ENCODE measurements around the gene SREK1IP1. TPM values are rescaled to one million over a fixed set of nuclear protein-coding genes. Genes with fewer than 3 reads are reported as not detected.

The SREK1IP1 gene
- total and polyA plus RNA-seq, 2 experiments from 2014 or later, result 7.3 to 30.5 TPM

DNA sequence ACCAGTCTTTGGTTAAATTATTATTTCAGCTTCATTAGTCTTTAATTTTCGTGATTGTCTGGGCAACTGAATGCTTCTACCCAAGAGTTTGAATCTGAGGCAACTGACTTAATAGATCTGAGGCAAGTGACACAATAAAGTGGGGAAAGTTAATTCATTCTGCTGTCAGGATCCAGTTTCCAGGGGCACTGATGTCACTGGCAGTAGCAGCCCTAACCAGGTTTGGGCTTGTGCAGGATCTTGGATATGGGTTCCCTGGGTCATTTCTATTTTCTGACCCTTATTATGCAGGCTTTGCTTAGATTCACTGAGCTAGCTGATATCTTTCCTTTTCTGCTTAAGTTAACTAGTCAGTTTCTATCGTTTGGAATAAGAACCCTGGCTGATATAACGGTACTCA is 9.6 kb downstream of the SREK1IP1 start:
- 65 to 69% methylated on average over 3 of the region's 3 CpGs for WGBS, 2 experiments (ENCODE audit: low coverage in 1 of 2, low lambda C conversion rate in 2 of 2, missing lambda C conversion rate in 2 of 2)
- no peak overlapping the region for H3K4me3 ChIP-seq
- in situ Hi-C loops (cut with MboI), result no loop called here

DNA sequence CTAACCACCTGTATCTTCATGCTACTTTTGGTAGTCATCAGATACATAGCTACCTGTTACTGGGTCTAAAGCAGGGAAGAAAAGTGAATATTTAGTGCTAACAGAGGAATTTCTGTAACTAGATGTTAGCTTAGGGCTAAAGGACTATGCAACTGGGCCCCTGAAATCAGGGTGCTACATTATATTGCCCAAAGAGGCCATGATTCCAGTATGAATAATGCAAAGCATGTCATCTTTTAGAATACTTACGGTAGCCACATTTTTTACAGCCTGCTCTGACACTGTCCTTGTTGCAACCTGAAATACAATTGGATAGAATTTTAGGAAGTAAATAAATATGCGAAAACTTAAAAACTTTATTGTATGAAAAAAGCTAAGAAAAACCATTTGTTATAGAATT is 14.4 kb downstream of the SREK1IP1 start:
- Histone ChIP-seq H3K27ac (no peak overlapping the region), H3K4me1 (ENCODE audit: insufficient read depth) (no peaks in the 10 kb centered on the region), H2AFZ (no peak overlapping the region), H4K20me1 (ENCODE audit: insufficient read depth) (no peaks in the 10 kb centered on the region), H3K4me3 (no peak overlapping the region), H3K79me2 (ENCODE audit: insufficient read depth) (peaks cover 81% of the 10 kb centered on the region), H3K9me3 (ENCODE audit: low read depth) (no peaks in the 10 kb centered on the region), H3K4me2 (ENCODE audit: unreplicated experiment) (no peak overlapping the region), H3K27me3 (replicated peaks; ENCODE audit: insufficient read depth) (no peaks in the 10 kb centered on the region), H3F3A (ENCODE audit: insufficient read depth) (no peaks in the 10 kb centered on the region), H3K9me2 (ENCODE audit: insufficient read depth) (no peaks in the 10 kb centered on the region), H3K9ac (no peak overlapping the region), H3K36me3 (ENCODE audit: low read depth) (peaks cover 10% of the 10 kb centered on the region; the same call in 1 of the 2 replicates)
- no peak for DNase-seq
- in situ Hi-C loops (cut with MboI), result no loop called here
- TF ChIP-seq EZH2 (IDR thresholded peaks at IDR 0.05; ENCODE audit: insufficient read depth, poor library complexity, severe bottlenecking) (no peak), EZH2phosphoT487 (IDR thresholded peaks at IDR 0.05; ENCODE audit: insufficient read depth, low read depth) (no peak)
- WGBS, 2 experiments (ENCODE audit: low coverage in 1 of 2, low lambda C conversion rate in 2 of 2, missing lambda C conversion rate in 2 of 2), result 99 to 100% methylated on average over 2 of the region's 2 CpGs

More for the DNA sequence above, 9.6 kb downstream of the SREK1IP1 start:
- Histone ChIP-seq H2AFZ (no peak overlapping the region), H4K20me1 (ENCODE audit: insufficient read depth) (0 out of 2 replicates have a peak, but pooled peaks cover 4% of the 10 kb centered on the region), H3K79me2 (ENCODE audit: insufficient read depth) (peaks cover 100% of the 10 kb centered on the region), H3K9ac (no peak overlapping the region), H3K9me2 (ENCODE audit: insufficient read depth) (no peaks in the 10 kb centered on the region), H3K27me3 (replicated peaks; ENCODE audit: insufficient read depth) (no peaks in the 10 kb centered on the region), H3K4me1 (ENCODE audit: insufficient read depth) (no peaks in the 10 kb centered on the region), H3K27ac (no peak overlapping the region), H3K4me2 (ENCODE audit: unreplicated experiment) (no peak overlapping the region), H3K9me3 (ENCODE audit: low read depth) (no peaks in the 10 kb centered on the region), H3K36me3 (ENCODE audit: low read depth) (no peaks in the 10 kb centered on the region), H3F3A (ENCODE audit: insufficient read depth) (no peaks in the 10 kb centered on the region)
- TF ChIP-seq EZH2 (IDR thresholded peaks at IDR 0.05; ENCODE audit: insufficient read depth, poor library complexity, severe bottlenecking), result no peak
- no peak for DNase-seq

- no peaks in the 10 kb centered on the region for H3K9me2 ChIP-seq (ENCODE audit: insufficient read depth)
- in situ Hi-C loops (cut with MboI), result no loop called here
- H3K4me2 ChIP-seq (ENCODE audit: unreplicated experiment), result no peak overlapping the region
- H4K20me1 ChIP-seq (ENCODE audit: insufficient read depth), result no peaks in the 10 kb centered on the region
- peaks cover 10% of the 10 kb centered on the region; the same call in 1 of the 2 replicates for H3K36me3 ChIP-seq (ENCODE audit: low read depth)
- no peaks in the 10 kb centered on the region for H3F3A ChIP-seq (ENCODE audit: insufficient read depth)
- no peak for TF ChIP-seq EZH2phosphoT487 (IDR thresholded peaks at IDR 0.05; ENCODE audit: insufficient read depth, low read depth)
- no peak for TF ChIP-seq EZH2 (IDR thresholded peaks at IDR 0.05; ENCODE audit: insufficient read depth, poor library complexity, severe bottlenecking)
- H3K9me3 ChIP-seq (ENCODE audit: low read depth), result no peaks in the 10 kb centered on the region
- no peak overlapping the region for H2AFZ ChIP-seq
- WGBS, 2 experiments (ENCODE audit: low coverage in 1 of 2, low lambda C conversion rate in 2 of 2, missing lambda C conversion rate in 2 of 2), result 93 to 98% methylated on average over 4 of the region's 4 CpGs
- no peak overlapping the region for H3K27ac ChIP-seq
- no peak overlapping the region for H3K9ac ChIP-seq
- H3K4me3 ChIP-seq, result no peak overlapping the region
- 0 out of 2 replicates have a peak, but pooled peaks cover 5% of the 10 kb centered on the region for H3K4me1 ChIP-seq (ENCODE audit: insufficient read depth)
- H3K79me2 ChIP-seq (ENCODE audit: insufficient read depth), result peaks cover 67% of the 10 kb centered on the region
- no peak for DNase-seq
- no peaks in the 10 kb centered on the region for H3K27me3 ChIP-seq (replicated peaks; ENCODE audit: insufficient read depth)
Measured at GRCh38 chr5:64749385-64749784, 19.1 kb downstream of the SREK1IP1 start.

DNA sequence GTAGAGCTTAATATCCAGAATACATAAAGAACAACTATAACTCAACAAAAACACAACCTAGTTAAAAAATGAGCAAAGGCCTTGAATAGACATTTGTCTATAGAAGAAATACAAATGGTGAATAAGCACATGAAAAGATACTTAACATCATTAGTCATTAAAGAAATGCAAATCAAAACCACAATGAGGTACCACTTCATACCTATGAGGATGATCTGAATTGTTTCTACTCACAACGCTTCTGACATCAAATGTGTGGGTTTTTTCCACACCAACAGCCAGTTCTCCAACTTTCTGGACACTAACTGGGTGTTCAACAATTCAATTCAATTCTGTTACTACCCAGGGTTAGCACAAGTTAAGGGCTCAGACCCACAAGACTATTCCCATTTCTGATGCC is 22.0 kb downstream of the SREK1IP1 start:
- no peaks in the 10 kb centered on the region for H3K9me2 ChIP-seq (ENCODE audit: insufficient read depth)
- no peak overlapping the region for H2AFZ ChIP-seq
- H3K27me3 ChIP-seq (replicated peaks; ENCODE audit: insufficient read depth), result no peaks in the 10 kb centered on the region
- peak; percentile 31 for DNase-seq
- H3K79me2 ChIP-seq (ENCODE audit: insufficient read depth), result peaks cover 58% of the 10 kb centered on the region
- no peak overlapping the region for H3K4me2 ChIP-seq (ENCODE audit: unreplicated experiment)
- WGBS, 2 experiments (ENCODE audit: low coverage in 1 of 2, low lambda C conversion rate in 2 of 2, missing lambda C conversion rate in 2 of 2), result 70 to 78% methylated on average over 1 of the region's 1 CpG
- no peaks in the 10 kb centered on the region for H3K9me3 ChIP-seq (ENCODE audit: low read depth)
- H3K36me3 ChIP-seq (ENCODE audit: low read depth), result no peaks in the 10 kb centered on the region
- in situ Hi-C loops (cut with MboI), result no loop called here
- TF ChIP-seq EZH2phosphoT487 (IDR thresholded peaks at IDR 0.05; ENCODE audit: insufficient read depth, low read depth) (no peak), EZH2 (IDR thresholded peaks at IDR 0.05; ENCODE audit: insufficient read depth, poor library complexity, severe bottlenecking) (no peak)
- H3K27ac ChIP-seq, result no peak overlapping the region
- peaks cover 13% of the 10 kb centered on the region for H3K4me1 ChIP-seq (ENCODE audit: insufficient read depth)
- H3F3A ChIP-seq (ENCODE audit: insufficient read depth), result no peaks in the 10 kb centered on the region
- H3K4me3 ChIP-seq, result no peak overlapping the region
- no peak overlapping the region for H3K9ac ChIP-seq
- no peaks in the 10 kb centered on the region for H4K20me1 ChIP-seq (ENCODE audit: insufficient read depth)

GRCh38 chr5:64744914-64745313 is 23.6 kb downstream of the SREK1IP1 start:
- Histone ChIP-seq H3K9me3 (ENCODE audit: low read depth) (no peaks in the 10 kb centered on the region), H3K79me2 (ENCODE audit: insufficient read depth) (peaks cover 45% of the 10 kb centered on the region), H3K4me3 (no peak overlapping the region), H4K20me1 (ENCODE audit: insufficient read depth) (no peaks in the 10 kb centered on the region), H3K4me1 (ENCODE audit: insufficient read depth) (peaks cover 13% of the 10 kb centered on the region), H3K9ac (no peak overlapping the region), H3K9me2 (ENCODE audit: insufficient read depth) (no peaks in the 10 kb centered on the region), H3K36me3 (ENCODE audit: low read depth) (peaks cover 11% of the 10 kb centered on the region), H3F3A (ENCODE audit: insufficient read depth) (no peaks in the 10 kb centered on the region), H3K4me2 (ENCODE audit: unreplicated experiment) (no peak overlapping the region), H2AFZ (no peak overlapping the region), H3K27ac (no peak overlapping the region), H3K27me3 (replicated peaks; ENCODE audit: insufficient read depth) (no peaks in the 10 kb centered on the region)
- in situ Hi-C loops (cut with MboI), result no loop called here
- DNase-seq, result no peak
- no peak for TF ChIP-seq EZH2 (IDR thresholded peaks at IDR 0.05; ENCODE audit: insufficient read depth, poor library complexity, severe bottlenecking)
- no peak for TF ChIP-seq EZH2phosphoT487 (IDR thresholded peaks at IDR 0.05; ENCODE audit: insufficient read depth, low read depth)
- WGBS, 2 experiments (ENCODE audit: low coverage in 1 of 2, low lambda C conversion rate in 2 of 2, missing lambda C conversion rate in 2 of 2), result 95 to 100% methylated on average over 1 of the region's 1 CpG
